Posterior cingulate gyrus (tissue), 11 donors: ENCODE measurements around the gene AP4S1.

Experiments used
- DNase-seq, 10 donors: peaks; one replicate each; pipeline versions ENCODE4 v3.0.0 to v3.0.0-alpha.2; 2020 to 2021; ENCODE audit warnings: mixed read lengths in 3 of 10
- intact Hi-C: fragments of 100-400 bp; cut with DNase I; formaldehyde crosslinking; loops from one replicate; pipeline ENCODE4 v1.15.1; 2023

The AP4S1 gene, protein sequence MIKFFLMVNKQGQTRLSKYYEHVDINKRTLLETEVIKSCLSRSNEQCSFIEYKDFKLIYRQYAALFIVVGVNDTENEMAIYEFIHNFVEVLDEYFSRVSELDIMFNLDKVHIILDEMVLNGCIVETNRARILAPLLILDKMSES

GRCh38 chr14:31025367-31026076, at the start of gene AP4S1:
Gene AP4S1, plus strand, starts transcription at chr14:31025649. Its CDS starts 40,548 bp downstream, at chr14:31066197.
- peak; percentile 28 to 90 (median 49) for DNase-seq
- intact Hi-C loops: loop anchor here (5.0 kb wide), 1 partner anchor 182 kb away; the partner anchor contains the start of gene HECTD1

DNA sequence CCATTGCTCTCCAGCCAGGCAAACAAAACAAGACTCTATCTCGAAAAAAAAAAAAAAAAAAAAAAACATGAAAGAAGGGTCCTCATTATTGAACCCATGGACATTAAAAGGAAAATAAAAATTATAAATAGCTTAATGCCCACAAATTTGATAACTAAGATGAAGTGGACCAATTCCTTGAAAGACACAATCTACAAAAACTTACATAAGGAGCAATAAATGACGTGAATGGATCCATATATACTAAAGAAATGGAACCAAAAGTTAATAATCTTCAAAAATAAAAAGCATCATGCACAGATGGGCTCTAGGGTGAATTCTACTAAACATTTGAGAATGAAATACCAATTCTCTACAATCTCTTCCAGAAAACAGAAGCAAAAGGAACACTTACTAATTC, 47.7 kb upstream of the AP4S1 start:
- intact Hi-C loops: no loop called here

GRCh38 chr14:30980106-30980704, 45.2 kb upstream of the AP4S1 start:
- DNase-seq: peak in 1 of 10 donors; percentile 14
- intact Hi-C loops: loop anchor here (1.0 to 10.0 kb wide), 2 partner anchors 101 to 375 kb away; no protein-coding TSS in a partner anchor

More for the DNA sequence above, 47.7 kb upstream of the AP4S1 start:
- no peak for DNase-seq

GRCh38 chr14:30980980-30981379, 44.5 kb upstream of the AP4S1 start:
- no peak for DNase-seq
- intact Hi-C loops: loop anchor here (1.0 to 10.0 kb wide), 2 partner anchors 100 to 374 kb away; no protein-coding TSS in a partner anchor

- no peak for DNase-seq
- intact Hi-C loops: loop anchor here (10.0 kb wide), 1 partner anchor 372 kb away; no protein-coding TSS in a partner anchor
Observed at GRCh38 chr14:30982533-30982932, 42.9 kb upstream of the AP4S1 start.

DNA sequence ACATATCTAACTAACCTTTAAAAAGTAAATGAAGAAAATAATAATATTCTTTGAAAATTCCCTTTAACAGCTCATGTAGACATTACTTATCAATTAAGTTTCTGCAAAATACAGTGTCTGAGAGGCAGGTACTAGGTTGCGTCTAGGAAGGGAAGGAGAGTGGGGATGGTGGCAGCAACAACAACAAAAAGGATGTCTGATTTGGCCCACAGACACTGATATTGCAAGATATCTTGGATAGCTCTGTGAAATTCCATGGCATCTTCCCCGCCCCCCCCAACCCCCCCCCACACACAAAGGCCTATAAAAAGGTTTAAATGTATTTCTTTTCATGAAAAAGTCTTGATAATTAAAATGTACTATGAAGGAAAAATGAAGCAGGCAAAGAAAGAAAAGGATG, 41.6 kb upstream of the AP4S1 start:
- intact Hi-C loops: loop anchor here (10.0 kb wide), 1 partner anchor 371 kb away; no protein-coding TSS in a partner anchor

GRCh38 chr14:30985796-30986195, 39.7 kb upstream of the AP4S1 start:
- DNase-seq: no peak
- intact Hi-C loops: loop anchor here (10.0 kb wide), 1 partner anchor 369 kb away; no protein-coding TSS in a partner anchor

More for the DNA sequence above, 41.6 kb upstream of the AP4S1 start:
- DNase-seq: no peak

- intact Hi-C loops: loop anchor here (10.0 kb wide), 1 partner anchor 366 kb away; no protein-coding TSS in a partner anchor
- no peak for DNase-seq
Observed at GRCh38 chr14:30988509-30988908, 36.9 kb upstream of the AP4S1 start.

DNA sequence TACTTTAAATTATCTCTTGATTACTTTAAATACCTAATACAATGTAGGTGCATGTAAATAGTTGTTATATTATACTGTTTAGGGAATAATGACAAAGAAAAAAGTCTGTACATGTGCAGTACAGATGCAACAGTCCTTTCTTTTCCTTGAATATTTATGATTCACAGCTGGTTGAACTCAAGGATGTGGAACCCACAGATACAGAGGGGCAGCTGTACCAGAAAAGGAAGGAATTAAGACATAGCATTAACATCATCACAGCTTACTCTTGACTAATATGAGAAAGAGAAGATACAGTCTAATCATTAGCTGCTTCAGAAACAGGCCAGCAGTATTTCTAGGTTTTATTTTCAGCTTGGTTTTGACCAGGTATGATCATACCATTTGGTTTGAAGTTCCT, 34.7 kb upstream of the AP4S1 start:
- DNase-seq: no peak
- intact Hi-C loops: no loop called here

- intact Hi-C loops: no loop called here
Observed at GRCh38 chr14:30991408-30991807, 34.0 kb upstream of the AP4S1 start.

GRCh38 chr14:30993071-30993470, 32.4 kb upstream of the AP4S1 start:
- no peak for DNase-seq
- intact Hi-C loops: no loop called here

More at GRCh38 chr14:30991408-30991807, 34.0 kb upstream of the AP4S1 start:
- DNase-seq: no peak

GRCh38 chr14:30994681-30995620, 30.5 kb upstream of the AP4S1 start:
- no peak for DNase-seq

GRCh38 chr14:30995689-30996088, 29.8 kb upstream of the AP4S1 start:
- intact Hi-C loops: no loop called here
- no peak for DNase-seq

More at GRCh38 chr14:30994681-30995620, 30.5 kb upstream of the AP4S1 start:
- intact Hi-C loops: no loop called here

DNA sequence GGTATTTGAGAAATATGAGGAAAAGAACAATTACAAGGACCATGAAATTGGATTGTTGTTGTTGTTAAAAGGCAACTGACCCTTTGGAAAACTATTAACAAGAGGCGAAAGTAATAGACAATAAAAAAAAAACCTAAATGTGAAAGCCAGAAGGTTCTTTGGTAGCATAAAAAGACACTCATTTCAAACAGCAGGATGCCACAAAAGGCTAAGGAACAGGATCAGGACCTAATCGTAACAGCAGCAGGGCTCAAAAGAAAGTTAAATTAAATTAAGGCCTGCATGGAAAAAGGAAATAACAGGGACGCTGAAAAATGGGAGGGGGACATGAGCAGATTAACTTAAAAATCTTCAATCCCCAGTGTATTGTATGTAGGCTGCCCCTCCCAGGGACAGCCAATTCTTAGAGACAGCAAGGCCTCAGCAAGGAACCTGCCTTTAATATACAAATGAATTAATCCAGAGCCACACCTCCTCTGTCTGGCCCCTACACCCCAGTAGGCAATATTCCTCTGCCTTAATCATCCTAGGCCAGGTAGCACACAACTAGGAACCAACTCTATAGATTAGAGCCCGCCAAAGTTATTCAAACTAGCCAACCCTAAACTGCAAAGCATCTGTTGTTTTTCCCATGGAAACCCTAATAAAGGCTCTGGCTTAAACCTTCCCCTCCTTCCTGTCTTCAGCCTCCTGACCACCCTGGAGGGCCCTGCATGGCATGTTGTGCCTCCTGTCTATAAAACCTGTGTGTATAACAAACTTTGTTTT, 28.4 kb upstream of the AP4S1 start:
- intact Hi-C loops: no loop called here
- no peak for DNase-seq

DNA sequence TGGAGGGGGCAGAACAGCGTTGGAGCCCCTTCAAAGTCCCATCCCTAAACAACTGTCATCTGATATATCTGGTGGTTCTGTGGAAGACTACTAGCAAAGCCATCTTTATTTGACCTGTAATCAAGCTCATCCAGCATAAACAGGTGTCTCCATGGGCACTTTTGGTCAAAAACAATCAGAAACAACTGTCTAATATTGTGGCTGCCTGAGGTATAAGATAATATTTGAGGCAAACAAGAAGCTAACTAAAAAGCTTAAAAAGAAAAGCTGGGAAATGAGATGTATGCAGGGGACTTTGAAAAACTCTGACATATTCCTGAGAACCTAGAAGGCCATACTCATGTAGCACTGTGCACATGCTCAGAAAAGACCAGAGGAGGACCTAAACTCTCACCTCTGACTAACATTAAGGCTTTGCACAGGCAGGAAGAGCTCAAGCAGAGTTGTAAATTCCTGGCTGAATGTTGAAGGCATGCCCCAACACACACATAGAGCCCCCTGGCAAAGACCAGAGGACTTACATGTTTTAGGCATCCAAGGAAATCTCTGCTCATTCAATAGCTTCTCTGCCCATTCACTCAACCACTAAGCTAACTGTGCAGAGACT, 27.2 kb upstream of the AP4S1 start:
- no peak for DNase-seq
- intact Hi-C loops: no loop called here

GRCh38 chr14:30999038-30999773, 26.2 kb upstream of the AP4S1 start:
- DNase-seq: no peak
- intact Hi-C loops: no loop called here

- intact Hi-C loops: no loop called here
- no peak for DNase-seq
Observed at GRCh38 chr14:31000629-31001338, 24.7 kb upstream of the AP4S1 start.

- DNase-seq: no peak
- intact Hi-C loops: no loop called here
Observed at GRCh38 chr14:31001339-31001658, 24.1 kb upstream of the AP4S1 start.
